Measurements from ENCODE around the gene SRR. TPM values are rescaled to one million over a fixed set of nuclear protein-coding genes. Genes with fewer than 3 reads are reported as not detected.
A peak's percentile ranks its signal among the peaks of the same experiment; 100 is the strongest.

The SRR gene
- total RNA-seq, 1 donor from 2014 or later: 14.4 TPM

DNA sequence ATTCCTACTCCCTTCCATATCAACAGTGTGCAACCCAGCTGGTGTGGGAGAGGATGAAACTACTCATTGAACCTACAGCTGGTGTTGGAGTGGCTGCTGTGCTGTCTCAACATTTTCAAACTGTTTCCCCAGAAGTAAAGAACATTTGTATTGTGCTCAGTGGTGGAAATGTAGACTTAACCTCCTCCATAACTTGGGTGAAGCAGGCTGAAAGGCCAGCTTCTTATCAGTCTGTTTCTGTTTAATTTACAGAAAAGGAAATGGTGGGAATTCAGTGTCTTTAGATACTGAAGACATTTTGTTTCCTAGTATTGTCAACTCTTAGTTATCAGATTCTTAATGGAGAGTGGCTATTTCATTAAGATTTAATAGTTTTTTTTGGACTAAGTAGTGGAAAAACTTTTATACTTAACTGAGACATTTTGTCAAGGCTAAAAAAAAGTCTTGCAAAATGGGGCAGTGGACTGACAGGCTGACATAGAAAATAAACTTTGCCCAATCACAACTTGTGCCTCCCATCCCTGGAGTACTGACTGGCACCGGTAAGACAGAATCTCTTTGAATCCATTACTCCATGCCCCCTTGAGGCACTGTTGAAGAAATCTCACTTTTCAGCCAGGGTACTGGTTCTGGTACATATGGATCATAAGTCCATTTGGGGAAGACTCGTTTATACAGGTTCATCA, 20.0 kb downstream of the SRR start:
- Mint-ChIP-seq H3K4me3 (no peak overlapping the region), H3K4me1 (ENCODE audit: unreplicated experiment) (no peaks in the 10 kb centered on the region), H3K27me3 (no peaks in the 10 kb centered on the region), H3K36me3 (peaks cover 42% of the 10 kb centered on the region), H3K9me3 (no peaks in the 10 kb centered on the region), H3K27ac (no peak overlapping the region)
- DNase-seq (ENCODE audit: extremely low spot score, unreplicated experiment): no peak
- no peak for TF ChIP-seq CTCF (conservative IDR thresholded peaks at IDR 0.05)

- DNase-seq (ENCODE audit: extremely low spot score, unreplicated experiment): no peak
- TF ChIP-seq CTCF (conservative IDR thresholded peaks at IDR 0.05): no peak
- Mint-ChIP-seq H3K27me3 (no peaks in the 10 kb centered on the region), H3K4me3 (no peak overlapping the region), H3K36me3 (peaks cover 27% of the 10 kb centered on the region), H3K27ac (no peak overlapping the region), H3K4me1 (ENCODE audit: unreplicated experiment) (peaks cover 16% of the 10 kb centered on the region), H3K9me3 (no peaks in the 10 kb centered on the region)
Measured at GRCh38 chr17:2331303-2331702, 27.6 kb downstream of the SRR start.

DNA sequence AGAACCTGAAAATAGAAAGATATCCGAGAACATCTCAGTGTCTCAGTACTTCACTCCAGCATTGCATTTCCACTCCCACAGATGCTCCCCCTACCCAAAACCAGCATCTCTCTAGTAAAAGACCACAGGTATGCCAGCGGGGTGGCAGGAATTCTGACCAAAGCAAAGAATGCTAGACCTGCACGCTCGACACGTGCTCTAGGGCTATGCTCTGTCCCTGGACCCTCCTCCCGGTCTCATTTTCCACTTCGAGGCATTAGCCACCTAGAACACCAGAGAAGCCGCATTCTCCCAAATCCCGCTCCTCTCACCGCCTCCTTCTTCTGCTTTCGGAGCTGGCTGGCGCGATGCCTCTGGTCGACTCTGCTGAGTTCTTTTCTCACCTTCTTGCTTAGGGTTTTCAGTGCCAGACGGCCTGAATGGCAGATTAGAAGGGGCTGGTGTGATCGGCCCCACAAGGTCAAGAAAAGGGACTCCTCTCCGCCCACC, 32.0 kb downstream of the SRR start:
- Mint-ChIP-seq H3K36me3 (peaks cover 12% of the 10 kb centered on the region), H3K4me1 (ENCODE audit: unreplicated experiment) (peaks cover 22% of the 10 kb centered on the region), H3K9me3 (no peaks in the 10 kb centered on the region), H3K4me3 (peak overlapping the region; percentile 99), H3K27me3 (no peaks in the 10 kb centered on the region), H3K27ac (peak overlapping the region; percentile 94)
- no peak for TF ChIP-seq CTCF (conservative IDR thresholded peaks at IDR 0.05)
- no peak for DNase-seq (ENCODE audit: extremely low spot score, unreplicated experiment)

- DNase-seq (ENCODE audit: extremely low spot score, unreplicated experiment): peak; percentile 93
- TF ChIP-seq CTCF (conservative IDR thresholded peaks at IDR 0.05): peak; percentile 23
- Mint-ChIP-seq H3K36me3 (peaks cover 12% of the 10 kb centered on the region), H3K27me3 (no peaks in the 10 kb centered on the region), H3K4me1 (ENCODE audit: unreplicated experiment) (peaks cover 22% of the 10 kb centered on the region), H3K27ac (peak within 1 kb of the TSS; percentile 94), H3K9me3 (no peaks in the 10 kb centered on the region), H3K4me3 (peak within 1 kb of the TSS; percentile 99)
Measured at GRCh38 chr17:2336215-2336851, 32.6 kb downstream of the SRR start, which contains the start of gene TSR1. TSR1 (minus strand) TSS chr17:2336457; CDS start chr17:2336427, 30 bp downstream.

- TF ChIP-seq CTCF (conservative IDR thresholded peaks at IDR 0.05): no peak
- Mint-ChIP-seq H3K36me3 (peaks cover 15% of the 10 kb centered on the region), H3K27me3 (no peaks in the 10 kb centered on the region), H3K4me1 (ENCODE audit: unreplicated experiment) (peaks cover 22% of the 10 kb centered on the region), H3K9me3 (no peaks in the 10 kb centered on the region), H3K27ac (peak within 1 kb of the TSS; percentile 94), H3K4me3 (peak within 1 kb of the TSS; percentile 99)
- DNase-seq (ENCODE audit: extremely low spot score, unreplicated experiment): no peak
Measured at GRCh38 chr17:2336852-2337543, 33.2 kb downstream of the SRR start, which contains the start of gene SGSM2. SGSM2 (plus strand) TSS chr17:2337501; CDS start chr17:2337689, 188 bp downstream.
